Activated T-cell treated with anti-CD3 and anti-CD28 coated beads for 1 hour (primary cell): ENCODE results near the gene LIMD2.

Experiments used
- DNase-seq: peaks from one replicate; pipeline ENCODE4 v3.0.0-alpha.2; 2020; ENCODE audit warnings: low read depth

The LIMD2 gene

GRCh38 chr17:63681530-63681929 lies 18.4 kb downstream of the LIMD2 start:
- no peak for DNase-seq

GRCh38 chr17:63680700-63681099 lies 19.2 kb downstream of the LIMD2 start:
- no peak for DNase-seq

DNA sequence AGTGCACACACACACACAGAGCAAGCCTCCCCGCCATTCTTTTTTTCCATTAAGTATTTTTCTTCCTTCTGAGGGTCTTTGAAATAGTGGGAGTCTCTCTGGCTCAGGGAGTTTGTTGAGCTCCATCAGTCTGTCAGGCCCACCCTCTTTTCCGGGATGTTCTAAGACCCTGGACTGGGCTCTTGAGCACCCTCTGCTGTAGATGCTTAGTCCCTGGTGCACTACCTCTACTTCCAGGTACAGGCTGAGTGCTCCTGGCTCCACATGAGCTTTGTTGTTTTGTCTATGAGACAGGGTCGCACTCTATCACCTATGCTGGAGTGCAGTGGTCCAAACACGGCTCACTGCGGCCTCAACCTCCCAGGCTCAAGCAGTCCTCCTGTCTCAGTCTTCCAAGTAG lies 20.7 kb downstream of the LIMD2 start:
- no peak for DNase-seq

- no peak for DNase-seq
Observed at GRCh38 chr17:63676584-63676983, 23.3 kb downstream of the LIMD2 start.

DNA sequence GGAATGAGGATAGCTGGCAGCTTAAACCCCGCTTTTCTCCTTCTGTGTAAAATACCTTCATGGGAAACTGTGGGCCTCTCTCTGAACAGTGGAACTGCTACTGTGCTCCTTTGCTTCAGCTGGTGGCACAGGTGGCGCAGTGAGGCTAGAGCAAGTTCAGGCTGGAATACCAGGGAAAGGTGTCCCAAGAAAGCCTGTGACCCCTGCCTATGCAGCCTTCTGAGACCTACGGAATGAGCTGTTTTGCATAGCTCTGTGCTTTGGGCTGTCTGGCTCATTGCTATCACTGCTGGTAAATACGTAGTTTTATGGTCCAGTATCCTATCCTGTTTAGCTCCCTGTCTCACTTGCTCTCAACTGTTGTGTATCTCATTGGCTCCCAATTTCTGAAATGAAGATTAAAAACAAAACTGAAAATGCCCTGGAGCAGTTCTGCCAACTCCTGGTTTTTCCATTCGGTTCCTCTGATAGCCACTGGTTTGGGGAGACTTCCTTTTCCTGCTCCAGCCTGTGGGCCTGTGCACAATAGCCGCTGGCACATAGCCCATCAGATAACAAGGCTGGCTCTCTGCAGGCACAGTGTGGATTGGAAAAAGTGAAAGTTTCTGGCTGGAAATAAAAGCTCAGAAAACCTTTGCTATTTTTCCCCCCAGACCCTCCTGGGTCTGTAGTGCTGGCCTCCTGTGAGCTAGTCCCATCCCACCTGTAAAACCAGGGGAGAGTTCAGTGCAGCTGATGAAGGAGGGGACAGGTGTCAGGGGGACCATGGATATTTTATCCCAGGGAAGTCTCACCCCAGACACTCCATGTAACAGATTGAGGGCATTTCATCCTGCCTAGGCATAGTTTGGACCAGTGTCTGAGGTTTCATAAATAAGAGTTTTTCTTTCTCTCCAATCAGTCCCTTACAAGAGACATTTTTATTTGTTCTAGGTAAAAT lies 24.0 kb downstream of the LIMD2 start:
- DNase-seq, result no peak

GRCh38 chr17:63675231-63675606 lies 24.7 kb downstream of the LIMD2 start:
- no peak for DNase-seq

DNA sequence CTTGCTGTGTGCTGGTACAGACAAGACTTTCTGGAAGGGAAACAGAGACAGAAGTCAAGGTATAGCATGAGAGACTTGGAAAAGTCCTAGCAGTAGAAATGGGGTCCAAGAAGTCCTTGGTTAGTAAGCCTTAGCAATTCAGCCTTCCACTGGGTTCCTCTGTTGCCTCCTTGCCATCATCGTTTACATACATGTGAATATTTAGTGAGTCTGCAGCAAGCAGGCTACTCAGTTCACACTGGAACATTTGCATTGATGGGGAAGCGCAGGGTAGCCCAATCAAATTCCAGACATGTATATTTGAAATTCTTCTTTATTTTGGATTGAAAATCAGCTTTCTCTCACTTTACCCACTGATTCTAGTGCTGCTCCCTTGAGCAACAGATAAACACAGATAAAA lies 27.1 kb downstream of the LIMD2 start:
- no peak for DNase-seq

DNA sequence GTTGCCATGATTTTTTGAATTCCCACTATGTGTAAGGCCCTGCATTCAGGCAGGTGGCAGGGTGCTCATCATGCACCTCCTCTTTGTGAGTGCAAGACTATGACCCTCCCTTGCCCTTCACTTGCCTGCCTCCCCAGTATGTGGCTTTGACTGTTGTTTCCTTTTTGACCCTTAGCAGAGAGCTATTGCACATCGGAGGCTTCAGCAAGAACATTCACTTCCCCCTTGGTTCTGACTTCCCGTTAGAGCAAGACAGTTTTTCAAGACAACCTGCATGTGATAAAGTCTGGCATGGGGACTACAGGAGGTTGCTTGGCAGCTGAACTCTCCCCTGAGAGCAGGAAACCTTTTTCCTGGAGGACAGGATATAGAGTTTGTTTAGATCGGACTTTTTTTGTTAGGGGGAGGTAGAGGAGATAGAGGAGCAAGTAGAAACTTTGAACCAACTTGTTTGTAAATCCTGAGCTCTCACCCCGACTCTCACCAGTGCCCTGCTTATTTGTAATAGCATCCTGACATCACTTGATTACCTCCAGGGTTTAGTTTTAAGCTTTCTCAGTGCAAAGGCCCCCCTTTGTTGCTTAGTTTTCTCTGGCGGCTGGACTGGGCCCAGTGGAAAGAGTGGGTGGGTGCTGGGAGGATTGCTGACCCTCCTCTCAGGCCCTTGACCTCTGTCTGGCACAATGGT lies 34.3 kb downstream of the LIMD2 start:
- no peak for DNase-seq

DNA sequence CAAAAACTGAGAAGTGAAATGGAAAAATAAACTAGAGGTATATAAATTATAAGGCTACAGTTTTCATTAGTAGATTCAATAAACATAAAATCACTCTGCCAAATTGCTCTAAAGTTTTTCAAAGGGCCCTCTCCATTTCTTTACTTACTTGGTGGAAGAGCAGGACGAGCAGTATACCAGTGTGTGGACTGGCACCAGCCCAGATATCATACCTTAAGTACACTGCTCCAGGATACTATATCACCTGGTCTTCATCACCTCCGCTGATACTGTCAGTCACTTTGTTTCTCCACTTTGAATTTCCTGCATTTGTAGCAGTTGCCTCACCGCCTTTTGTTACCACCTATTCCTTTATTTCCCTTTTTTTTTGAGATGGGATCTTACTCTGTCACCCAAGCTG lies 40.1 kb downstream of the LIMD2 start:
- DNase-seq, result no peak

- DNase-seq, result no peak
Observed at GRCh38 chr17:63658366-63658765, 41.6 kb downstream of the LIMD2 start.

GRCh38 chr17:63657786-63658185 lies 42.1 kb downstream of the LIMD2 start:
- no peak for DNase-seq

GRCh38 chr17:63653050-63653449 lies 46.9 kb downstream of the LIMD2 start:
- no peak for DNase-seq

GRCh38 chr17:63652106-63652505 lies 47.8 kb downstream of the LIMD2 start:
- no peak for DNase-seq

DNA sequence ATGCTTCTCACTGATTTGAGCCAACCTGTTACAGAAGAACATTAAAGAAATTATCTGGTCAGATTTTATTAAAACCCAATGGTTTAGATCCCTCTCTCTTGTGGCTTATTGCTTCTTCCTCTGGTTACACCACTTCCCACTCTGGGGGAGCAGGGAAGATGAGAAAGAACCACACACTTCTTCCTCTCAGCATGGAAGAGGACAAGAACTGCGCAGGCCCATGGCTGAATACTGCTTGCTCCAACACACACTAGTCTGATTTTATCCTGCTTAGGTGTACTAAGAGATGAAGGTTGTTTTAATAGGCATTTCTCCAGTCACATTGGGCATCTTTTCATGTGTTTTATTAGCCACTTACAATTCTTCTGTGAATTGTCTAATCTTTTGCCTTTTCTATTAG lies 50.1 kb downstream of the LIMD2 start:
- DNase-seq, result no peak

DNA sequence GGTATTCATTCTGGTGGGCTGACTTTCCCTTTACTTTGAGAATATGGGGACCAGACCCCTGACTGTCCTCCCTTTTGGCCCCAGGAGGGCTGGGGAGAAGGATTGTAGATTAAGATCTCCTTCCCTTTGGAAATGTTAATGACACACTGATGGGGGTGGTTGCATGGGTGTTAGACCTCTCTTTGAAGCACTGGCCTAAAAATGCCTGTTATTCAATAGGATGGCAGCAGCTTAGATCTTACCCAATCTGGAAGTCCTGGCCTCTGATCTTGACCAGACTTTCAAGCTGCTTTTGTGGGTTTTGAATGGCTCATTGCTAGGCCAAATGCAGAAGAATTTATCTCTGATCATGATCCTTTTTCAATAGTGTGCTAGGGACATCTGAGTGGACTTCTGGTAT lies 52.0 kb downstream of the LIMD2 start:
- no peak for DNase-seq

DNA sequence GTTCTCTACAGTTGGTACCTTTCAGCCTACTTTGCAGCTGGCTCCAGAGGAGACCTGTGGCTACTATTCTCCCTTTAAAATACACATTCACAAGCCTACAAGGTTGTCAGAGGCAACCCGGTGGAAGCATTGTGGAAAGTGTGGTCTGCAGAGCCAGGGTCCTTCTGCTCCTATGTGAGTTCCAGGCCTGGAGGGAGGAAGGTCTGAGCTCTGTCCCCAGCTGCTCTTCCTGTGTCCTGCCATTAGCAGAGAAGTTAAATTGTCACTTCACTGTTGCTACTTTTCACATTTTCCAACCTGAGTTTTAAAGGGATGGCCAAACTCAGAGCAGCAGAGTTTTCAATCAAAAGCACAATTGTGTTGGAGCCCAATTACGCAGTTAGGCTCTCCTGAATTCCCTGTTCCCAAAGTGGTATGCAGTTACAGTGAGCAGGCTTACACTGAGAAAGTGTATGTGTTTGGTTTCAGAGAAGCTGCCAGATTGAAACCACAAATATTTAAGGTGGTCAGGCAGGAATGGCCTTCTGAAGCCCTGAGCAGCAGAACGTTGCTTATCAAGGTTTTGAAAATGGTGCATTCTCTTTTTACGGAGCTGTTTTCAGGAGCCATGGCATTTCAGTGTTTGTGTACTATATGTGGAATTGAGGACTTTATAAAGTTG lies 52.7 kb downstream of the LIMD2 start:
- DNase-seq, result no peak

DNA sequence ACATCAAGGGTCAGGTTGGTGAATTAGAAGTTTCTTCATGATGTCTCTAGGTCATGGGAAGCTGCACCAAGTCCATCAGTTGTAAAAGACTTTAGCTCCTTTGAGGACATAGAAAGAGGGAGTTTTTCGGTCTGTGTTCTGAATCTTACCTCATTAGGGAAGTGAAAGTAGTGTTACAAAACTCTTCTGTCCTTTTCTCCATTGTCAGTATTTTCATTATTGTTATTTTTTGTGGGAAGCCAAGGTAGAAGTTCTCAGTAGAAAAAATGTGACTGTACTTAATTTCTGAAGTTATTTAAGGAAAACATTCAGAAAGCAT lies 53.5 kb downstream of the LIMD2 start:
- no peak for DNase-seq
